Testis (tissue), 2 donors: ENCODE data around the gene TMEM44.

Experiments
- CTCF ChIP-seq, 3 experiments: fragments of 450-650 bp in 2 of 3; fragments of 200-600 bp in 1 of 3; sonication (generic) in 1 of 3; IDR thresholded peaks; one replicate each; pipeline ENCODE4 v1.5.1; 2016 to 2019; ENCODE audit warnings: antibody characterized with exemption in 3 of 3, mild to moderate bottlenecking in 2 of 3, moderate library complexity in 1 of 3
- POLR2A ChIP-seq: fragments of 450-650 bp; IDR thresholded peaks from one replicate; pipeline ENCODE4 v1.6.1; 2017; ENCODE audit warnings: antibody characterized with exemption, mild to moderate bottlenecking, moderate library complexity

GRCh38 chr3:194555175-194556062 lies 77.8 kb downstream of the TMEM44 start:
- TF ChIP-seq CTCF (IDR thresholded peaks at IDR 0.05), result no peak
- TF ChIP-seq POLR2A, result no peak
